Gastrocnemius medialis (tissue), 4 donors: Measurements from ENCODE around the gene KRT15. TPM values are rescaled to one million over a fixed set of nuclear protein-coding genes. Genes with fewer than 3 reads are reported as not detected.

ENCODE experiments used
- ATAC-seq, 2 donors: fragments of 150-250 bp; one replicate each; pipeline ENCODE4 v1.9.1; 2016
- DNase-seq, 2 donors: peaks; one replicate each; pipeline ENCODE4 v3.0.0-alpha.2; 2019
- H3K27ac ChIP-seq, 4 donors: fragments of 200-600 bp; sonication (generic); 1 replicate in 1 of 4; 2 replicates in 3 of 4; pipeline ENCODE4 v1.5.1; 2016 to 2018; ENCODE audit warnings: mild to moderate bottlenecking in 2 of 4, moderate library complexity in 1 of 4
- H3K27me3 ChIP-seq, 3 donors: fragments of 200-600 bp; sonication (generic) in 2 of 3; 1 replicate in 1 of 3; 2 replicates in 2 of 3; pipeline versions ENCODE4 v1.5.1 to v1.6.0; 2016 to 2019; ENCODE audit warnings: mild to moderate bottlenecking in 1 of 3, moderate library complexity in 1 of 3
- H3K36me3 ChIP-seq, 2 donors: fragments of 200-600 bp; sonication (generic) in 1 of 2; one replicate each; pipeline ENCODE4 v1.5.1; 2017 to 2018
- H3K4me1 ChIP-seq, 2 donors: fragments of 200-600 bp; sonication (generic) in 1 of 2; one replicate each; pipeline ENCODE4 v1.5.1; 2016 to 2017; ENCODE audit warnings: mild to moderate bottlenecking in 2 of 2
- H3K4me3 ChIP-seq, 4 donors: fragments of 200-600 bp; sonication (generic) in 3 of 4; 1 replicate in 1 of 4; 2 replicates in 3 of 4; pipeline ENCODE4 v1.5.1; 2016 to 2019; ENCODE audit warnings: mild to moderate bottlenecking in 2 of 4
- H3K9me3 ChIP-seq, 3 donors: fragments of 200-600 bp; sonication (generic) in 2 of 3; 1 replicate in 1 of 3; 2 replicates in 2 of 3; pipeline ENCODE4 v1.5.1; 2016 to 2019
- POLR2A ChIP-seq, 2 donors: fragments of 450-650 bp; IDR thresholded peaks; one replicate each; pipeline ENCODE4 v1.6.1; 2017; ENCODE audit warnings: antibody characterized with exemption in 2 of 2, mild to moderate bottlenecking in 2 of 2, moderate library complexity in 2 of 2
- in situ Hi-C, 4 donors: fragments of 200-750 bp; cut with MboI; loops; one replicate each; pipeline versions ENCODE4 v1.15.0 to v1.8.0; 2017; ENCODE audit warnings: low sequenced_read_pairs in 4 of 4
- intact Hi-C: fragments of 100-400 bp; cut with DNase I; formaldehyde crosslinking; loops from one replicate; pipeline ENCODE4 v1.15.1; 2023; ENCODE audit warnings: low total_unique reads
- total RNA-seq, 4 donors: library from RNA; depleted of rRNA; stranded (reverse); fragments of >200 nt; gene quantifications; one replicate each; pipeline versions ENCODE4 v1.1.0 to v1.2.3, GENCODE V29; 2016
- TF ChIP-seq, protein P1 (sequence below), 5 experiments: fragments of 450-650 bp in 3 of 5; fragments of 200-600 bp in 2 of 5; sonication (generic) in 2 of 5; IDR thresholded peaks in 4 of 5; conservative IDR thresholded peaks in 1 of 5; 1 replicate in 4 of 5; 2 replicates in 1 of 5; pipeline ENCODE4 v1.5.1; 2016 to 2019; ENCODE audit warnings: antibody characterized with exemption in 5 of 5, mild to moderate bottlenecking in 3 of 5, moderate library complexity in 3 of 5

Gene KRT15
- total RNA-seq, 4 donors from 2014 or later, result not detected

DNA sequence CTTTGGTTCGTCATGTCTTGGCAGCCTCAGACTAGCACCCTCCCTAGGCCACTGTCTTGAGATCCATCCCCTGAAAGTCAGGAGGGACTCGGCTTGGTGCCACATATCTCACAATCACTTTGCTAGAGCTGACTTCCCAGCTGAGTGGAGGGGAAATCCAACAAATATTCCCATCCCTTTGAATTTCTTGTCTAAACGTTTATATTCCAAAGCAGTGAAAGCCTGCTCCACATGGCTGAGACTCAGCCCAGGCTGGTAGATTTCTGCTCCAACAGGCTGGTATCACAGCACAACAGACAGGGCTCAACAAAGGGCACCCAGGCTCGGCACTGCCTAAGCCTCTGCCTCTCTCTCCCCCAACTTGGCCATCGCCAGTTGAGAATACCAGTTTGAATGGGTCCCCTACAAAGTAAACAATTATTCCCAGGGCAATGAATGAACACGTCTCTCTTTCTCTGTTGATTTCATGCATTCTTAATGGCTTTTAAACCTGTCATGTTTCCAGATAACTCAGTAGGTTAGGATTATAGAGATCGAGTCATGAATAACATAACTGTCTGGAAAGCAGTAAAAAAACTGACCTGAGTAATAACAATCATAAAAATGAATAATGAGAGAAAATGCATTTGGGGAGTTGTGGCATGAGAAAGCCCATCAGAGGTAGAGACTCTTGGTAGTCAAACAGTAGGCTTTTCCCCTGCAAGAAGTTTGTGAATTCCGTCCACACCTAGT, 14.3 kb downstream of the KRT15 start:
- no peak for ATAC-seq
- Histone ChIP-seq H3K9me3 (no peaks in the 10 kb centered on the region), H3K27me3 (no peaks in the 10 kb centered on the region), H3K36me3 (no peaks in the 10 kb centered on the region), H3K27ac (no peak overlapping the region), H3K4me3 (no peak overlapping the region), H3K4me1 (no peaks in the 10 kb centered on the region)
- DNase-seq, result no peak
- intact Hi-C loops (no loop called here), in situ Hi-C loops (no loop called here)
- TF ChIP-seq, protein P1, sequence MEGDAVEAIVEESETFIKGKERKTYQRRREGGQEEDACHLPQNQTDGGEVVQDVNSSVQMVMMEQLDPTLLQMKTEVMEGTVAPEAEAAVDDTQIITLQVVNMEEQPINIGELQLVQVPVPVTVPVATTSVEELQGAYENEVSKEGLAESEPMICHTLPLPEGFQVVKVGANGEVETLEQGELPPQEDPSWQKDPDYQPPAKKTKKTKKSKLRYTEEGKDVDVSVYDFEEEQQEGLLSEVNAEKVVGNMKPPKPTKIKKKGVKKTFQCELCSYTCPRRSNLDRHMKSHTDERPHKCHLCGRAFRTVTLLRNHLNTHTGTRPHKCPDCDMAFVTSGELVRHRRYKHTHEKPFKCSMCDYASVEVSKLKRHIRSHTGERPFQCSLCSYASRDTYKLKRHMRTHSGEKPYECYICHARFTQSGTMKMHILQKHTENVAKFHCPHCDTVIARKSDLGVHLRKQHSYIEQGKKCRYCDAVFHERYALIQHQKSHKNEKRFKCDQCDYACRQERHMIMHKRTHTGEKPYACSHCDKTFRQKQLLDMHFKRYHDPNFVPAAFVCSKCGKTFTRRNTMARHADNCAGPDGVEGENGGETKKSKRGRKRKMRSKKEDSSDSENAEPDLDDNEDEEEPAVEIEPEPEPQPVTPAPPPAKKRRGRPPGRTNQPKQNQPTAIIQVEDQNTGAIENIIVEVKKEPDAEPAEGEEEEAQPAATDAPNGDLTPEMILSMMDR (IDR thresholded peaks at IDR 0.05 in 4 of 5, conservative IDR thresholded peaks at IDR 0.05 in 1 of 5), result no peak
- TF ChIP-seq POLR2A (IDR thresholded peaks at IDR 0.05), result no peak

DNA sequence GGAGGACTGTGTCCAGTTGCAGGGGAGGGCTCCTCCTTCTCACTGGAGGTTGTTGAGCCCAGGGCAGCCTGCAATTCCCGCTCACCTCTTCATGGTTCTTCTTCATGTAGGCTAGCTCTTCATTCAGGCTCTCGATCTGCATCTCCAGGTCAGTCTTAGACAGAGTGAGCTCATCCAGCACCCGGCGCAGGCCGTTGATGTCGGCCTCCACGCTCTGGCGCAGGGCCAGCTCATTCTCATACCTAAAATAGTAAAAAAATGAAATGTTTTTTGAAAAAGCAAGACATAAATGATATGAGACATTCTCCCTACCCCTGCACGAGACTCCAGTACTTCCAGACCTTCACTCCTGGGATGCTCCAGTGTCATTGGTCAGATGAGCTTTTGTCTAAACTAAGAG, 15.5 kb downstream of the KRT15 start:
- Histone ChIP-seq H3K27ac (no peak overlapping the region), H3K9me3 (no peaks in the 10 kb centered on the region), H3K27me3 (no peaks in the 10 kb centered on the region), H3K4me3 (no peak overlapping the region), H3K36me3 (no peaks in the 10 kb centered on the region), H3K4me1 (no peaks in the 10 kb centered on the region)
- TF ChIP-seq POLR2A (IDR thresholded peaks at IDR 0.05), result no peak
- TF ChIP-seq, protein P1 (IDR thresholded peaks at IDR 0.05 in 4 of 5, conservative IDR thresholded peaks at IDR 0.05 in 1 of 5), result no peak
- ATAC-seq (no peak), DNase-seq (no peak)
- intact Hi-C loops, result no loop called here
- in situ Hi-C loops, result no loop called here

DNA sequence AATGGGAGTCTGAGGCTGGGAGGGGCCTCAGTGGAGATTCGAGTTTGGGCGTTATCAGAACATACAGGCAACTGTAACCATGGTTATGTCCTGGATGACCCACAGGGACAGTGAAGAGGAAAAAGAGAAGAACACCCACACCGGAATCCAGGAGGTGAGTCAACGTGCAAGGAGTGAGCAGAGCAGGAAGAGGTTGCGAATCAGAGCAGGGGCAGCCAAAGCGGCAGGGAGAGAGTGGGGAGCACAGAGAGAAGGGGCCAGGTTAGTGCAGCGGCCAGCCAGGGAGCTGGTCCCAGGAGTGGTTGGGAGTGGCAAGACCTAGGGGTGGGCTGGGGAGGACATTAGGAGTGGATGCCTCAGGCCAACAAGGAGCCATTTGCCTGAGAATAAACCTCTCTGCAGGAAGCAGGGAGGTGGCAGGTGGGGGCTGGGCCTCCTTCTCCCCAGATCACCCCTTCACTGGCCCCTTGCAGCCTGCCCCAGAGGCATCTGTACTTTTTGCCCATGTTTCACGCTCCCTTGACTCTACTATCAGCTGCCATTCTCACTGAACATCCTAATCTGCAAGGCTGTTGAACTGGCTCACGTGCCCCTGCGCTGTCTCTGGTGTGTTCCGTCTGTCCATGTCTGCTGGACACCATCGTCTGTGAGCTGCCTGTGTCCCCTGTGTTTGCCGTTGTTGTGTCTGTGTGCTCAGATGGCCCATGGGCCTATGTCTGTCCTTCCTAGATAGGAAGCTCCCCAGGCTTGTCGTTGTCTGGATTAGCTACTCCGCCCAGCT, 18.4 kb downstream of the KRT15 start:
- Histone ChIP-seq H3K36me3 (no peaks in the 10 kb centered on the region), H3K4me3 (no peak overlapping the region), H3K27me3 (no peaks in the 10 kb centered on the region), H3K4me1 (no peaks in the 10 kb centered on the region), H3K9me3 (no peaks in the 10 kb centered on the region), H3K27ac (no peak overlapping the region)
- intact Hi-C loops, result no loop called here
- TF ChIP-seq POLR2A (IDR thresholded peaks at IDR 0.05), result no peak
- TF ChIP-seq, protein P1 (IDR thresholded peaks at IDR 0.05 in 4 of 5, conservative IDR thresholded peaks at IDR 0.05 in 1 of 5), result no peak
- in situ Hi-C loops, result no loop called here
- no peak for DNase-seq
- ATAC-seq, result no peak

DNA sequence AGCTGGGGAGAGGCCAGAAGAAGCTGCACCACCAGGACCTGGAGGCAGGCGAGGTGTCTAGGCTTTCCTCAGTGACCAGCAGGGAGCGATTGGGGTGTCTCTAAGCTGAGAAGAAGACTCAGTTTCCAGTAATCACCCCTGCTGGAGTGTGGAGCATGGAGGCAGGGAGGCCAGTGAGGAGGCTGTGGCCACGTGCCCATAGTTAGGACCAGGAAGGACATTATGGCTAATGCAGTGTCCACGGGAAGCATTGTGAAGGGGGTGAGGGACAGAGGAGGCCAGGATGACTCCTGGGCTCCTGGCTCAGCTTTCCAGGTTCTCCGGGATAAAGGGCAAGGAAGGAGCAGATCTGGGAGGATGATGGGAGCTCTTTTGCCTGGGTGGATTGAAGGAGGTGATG, 19.0 kb downstream of the KRT15 start:
- no peak for DNase-seq
- TF ChIP-seq, protein P1 (IDR thresholded peaks at IDR 0.05 in 4 of 5, conservative IDR thresholded peaks at IDR 0.05 in 1 of 5), result no peak
- no peak for TF ChIP-seq POLR2A (IDR thresholded peaks at IDR 0.05)
- Histone ChIP-seq H3K36me3 (no peaks in the 10 kb centered on the region), H3K4me1 (no peaks in the 10 kb centered on the region), H3K4me3 (no peak overlapping the region), H3K9me3 (no peaks in the 10 kb centered on the region), H3K27ac (no peak overlapping the region), H3K27me3 (no peaks in the 10 kb centered on the region)
- intact Hi-C loops, result no loop called here
- ATAC-seq, result no peak
- in situ Hi-C loops, result loop anchor here in 1 of 4 donors (25.0 kb wide), 1 partner anchor 587 kb away; no protein-coding TSS in a partner anchor
